Measurements from ENCODE around the gene MS4A4E. TPM values are rescaled to one million over a fixed set of nuclear protein-coding genes. Genes with fewer than 3 reads are reported as not detected.

Gene MS4A4E
- total RNA-seq, 4 donors from 2014 or later: 0.56 to 0.73 TPM; not detected in 2

- intact Hi-C loops (cut with DNase I): no loop called here
- TF ChIP-seq, protein P1, sequence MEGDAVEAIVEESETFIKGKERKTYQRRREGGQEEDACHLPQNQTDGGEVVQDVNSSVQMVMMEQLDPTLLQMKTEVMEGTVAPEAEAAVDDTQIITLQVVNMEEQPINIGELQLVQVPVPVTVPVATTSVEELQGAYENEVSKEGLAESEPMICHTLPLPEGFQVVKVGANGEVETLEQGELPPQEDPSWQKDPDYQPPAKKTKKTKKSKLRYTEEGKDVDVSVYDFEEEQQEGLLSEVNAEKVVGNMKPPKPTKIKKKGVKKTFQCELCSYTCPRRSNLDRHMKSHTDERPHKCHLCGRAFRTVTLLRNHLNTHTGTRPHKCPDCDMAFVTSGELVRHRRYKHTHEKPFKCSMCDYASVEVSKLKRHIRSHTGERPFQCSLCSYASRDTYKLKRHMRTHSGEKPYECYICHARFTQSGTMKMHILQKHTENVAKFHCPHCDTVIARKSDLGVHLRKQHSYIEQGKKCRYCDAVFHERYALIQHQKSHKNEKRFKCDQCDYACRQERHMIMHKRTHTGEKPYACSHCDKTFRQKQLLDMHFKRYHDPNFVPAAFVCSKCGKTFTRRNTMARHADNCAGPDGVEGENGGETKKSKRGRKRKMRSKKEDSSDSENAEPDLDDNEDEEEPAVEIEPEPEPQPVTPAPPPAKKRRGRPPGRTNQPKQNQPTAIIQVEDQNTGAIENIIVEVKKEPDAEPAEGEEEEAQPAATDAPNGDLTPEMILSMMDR (IDR thresholded peaks at IDR 0.05): no peak
- TF ChIP-seq POLR2A (IDR thresholded peaks at IDR 0.05): no peak
- Histone ChIP-seq H3K9me3 (no peaks in the 10 kb centered on the region), H3K4me1 (no peaks in the 10 kb centered on the region), H3K27ac (no peak overlapping the region), H3K4me3 (replicated peaks in 1 of 3) (no peak overlapping the region), H3K27me3 (no peaks in the 10 kb centered on the region), H3K36me3 (no peaks in the 10 kb centered on the region)
- DNase-seq: no peak
These were observed 70.9 kb downstream of the MS4A4E start for GRCh38 chr11:60172011-60172410.

GRCh38 chr11:60170566-60170965 lies 72.4 kb downstream of the MS4A4E start:
- Histone ChIP-seq H3K9me3 (no peaks in the 10 kb centered on the region), H3K27ac (no peak overlapping the region), H3K27me3 (no peaks in the 10 kb centered on the region), H3K4me3 (replicated peaks in 1 of 3) (no peak overlapping the region), H3K36me3 (no peaks in the 10 kb centered on the region), H3K4me1 (no peaks in the 10 kb centered on the region)
- TF ChIP-seq, protein P1 (IDR thresholded peaks at IDR 0.05): no peak
- intact Hi-C loops (cut with DNase I): no loop called here
- no peak for DNase-seq
- 94 to 100% methylated on average over 1 of the region's 1 CpG for WGBS, 2 donors

DNA sequence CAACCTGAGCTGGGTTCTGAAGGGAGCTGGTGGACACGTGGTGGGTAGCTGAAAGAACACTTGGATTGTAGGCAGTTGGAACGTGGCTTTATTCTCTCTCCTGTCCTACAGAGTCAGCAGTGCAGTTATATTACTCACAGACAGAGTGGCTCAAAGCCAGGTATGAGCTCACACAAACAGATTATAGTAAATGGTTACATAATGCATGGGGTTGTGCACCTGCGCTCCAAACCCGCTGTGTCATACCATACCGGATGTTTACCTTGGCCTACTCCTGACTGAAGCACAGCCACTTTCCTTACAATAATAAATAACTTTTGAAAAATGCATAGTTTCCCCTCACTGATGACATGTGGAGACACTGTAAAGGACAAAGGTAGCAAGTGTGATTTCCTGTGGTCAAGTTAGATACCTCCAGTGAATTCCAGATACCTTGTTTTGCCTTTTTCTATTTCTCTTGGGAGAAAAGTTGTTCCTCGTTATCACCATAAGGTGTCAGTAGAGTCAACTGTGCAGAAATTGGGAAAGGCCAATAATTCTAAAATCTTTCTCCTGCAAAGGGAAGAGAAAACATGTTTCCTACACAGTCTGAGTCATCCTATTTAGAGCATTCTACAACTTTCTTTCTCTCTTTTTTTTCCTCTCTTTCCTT lies 73.5 kb downstream of the MS4A4E start:
- DNase-seq: peak in 1 of 2 donors; percentile 29
- Histone ChIP-seq H3K27me3 (no peaks in the 10 kb centered on the region), H3K27ac (no peak overlapping the region), H3K9me3 (no peaks in the 10 kb centered on the region), H3K4me1 (no peaks in the 10 kb centered on the region), H3K4me3 (replicated peaks in 1 of 3) (no peak overlapping the region), H3K36me3 (no peaks in the 10 kb centered on the region)
- no peak for TF ChIP-seq POLR2A (IDR thresholded peaks at IDR 0.05)
- TF ChIP-seq, protein P1 (IDR thresholded peaks at IDR 0.05): peak in 3 of 6 experiments; percentile 7 to 11 (median 10)
- 75 to 76% methylated on average over 5 to 6 of the region's 6 CpGs for WGBS, 2 donors
- intact Hi-C loops (cut with DNase I): no loop called here

- Histone ChIP-seq H3K4me3 (replicated peaks in 1 of 3) (no peak overlapping the region), H3K27me3 (no peaks in the 10 kb centered on the region), H3K4me1 (no peaks in the 10 kb centered on the region), H3K9me3 (no peaks in the 10 kb centered on the region), H3K36me3 (no peaks in the 10 kb centered on the region), H3K27ac (no peak overlapping the region)
- WGBS, 2 donors: 87 to 90% methylated on average over 6 of the region's 6 CpGs
- no peak for DNase-seq
- intact Hi-C loops (cut with DNase I): no loop called here
- no peak for TF ChIP-seq POLR2A (IDR thresholded peaks at IDR 0.05)
- TF ChIP-seq, protein P1 (IDR thresholded peaks at IDR 0.05): no peak
These were observed 74.6 kb downstream of the MS4A4E start for GRCh38 chr11:60168306-60168705.

DNA sequence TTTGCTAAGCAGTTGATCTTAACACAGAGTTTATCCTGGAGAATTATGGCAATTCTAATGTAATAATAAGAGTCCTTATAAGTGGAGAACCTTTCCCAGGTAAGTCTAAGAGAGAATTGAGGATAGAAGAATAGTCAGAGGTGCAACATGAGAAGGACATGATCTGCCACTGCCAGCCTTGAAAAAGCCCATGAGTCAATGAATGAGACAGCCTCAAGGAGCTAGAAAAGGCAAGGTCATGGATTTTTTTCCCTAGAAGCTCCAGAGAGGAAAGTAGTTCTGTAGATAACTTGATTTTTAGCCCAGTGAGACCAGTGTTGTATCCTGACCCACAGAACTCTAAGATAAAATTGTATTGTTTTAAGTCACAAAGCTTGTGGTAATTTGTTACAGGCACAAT lies 77.0 kb downstream of the MS4A4E start:
- intact Hi-C loops (cut with DNase I): no loop called here
- Histone ChIP-seq H3K27ac (no peak overlapping the region), H3K36me3 (no peaks in the 10 kb centered on the region), H3K27me3 (no peaks in the 10 kb centered on the region), H3K9me3 (no peaks in the 10 kb centered on the region), H3K4me1 (no peaks in the 10 kb centered on the region), H3K4me3 (replicated peaks in 1 of 3) (no peak overlapping the region)
- no peak for TF ChIP-seq POLR2A (IDR thresholded peaks at IDR 0.05)
- no peak for DNase-seq
